Stimulated activated CD4-positive, alpha-beta T cell treated with anti-CD3 and anti-CD28 coated beads, Interleukin-12 subunit alpha, Interleukin-12 subunit beta, amount 100 ng/mL, for 4 hours (primary cell): ENCODE results near the gene SIRPA.
"Not testable (repeated sequence)": the region's sequence is repeated elsewhere in the genome, so short reads cannot be mapped to it uniquely, and the experiment has no call there.

Experiments used
- DNase-seq: peaks from one replicate; pipeline ENCODE4 v3.0.0-alpha.2; 2020

Gene SIRPA

DNA sequence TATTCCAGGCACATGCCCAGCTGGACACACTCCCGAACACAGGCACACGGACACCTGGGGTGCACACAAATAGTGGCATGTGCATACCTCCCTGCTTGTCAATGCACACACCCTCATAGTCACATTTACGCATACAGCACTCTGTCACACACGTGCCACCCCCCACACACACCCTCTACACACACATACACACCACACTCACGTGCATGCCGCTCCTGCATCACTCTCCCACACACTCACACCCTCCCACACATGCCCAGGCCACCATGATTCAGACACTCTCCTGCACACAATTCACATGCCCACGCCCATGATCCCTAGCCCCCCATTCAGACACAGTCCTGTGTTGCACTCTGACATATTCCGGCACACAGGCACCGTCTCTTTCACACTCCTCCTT lies 13.0 kb downstream of the SIRPA start:
- DNase-seq: no peak

DNA sequence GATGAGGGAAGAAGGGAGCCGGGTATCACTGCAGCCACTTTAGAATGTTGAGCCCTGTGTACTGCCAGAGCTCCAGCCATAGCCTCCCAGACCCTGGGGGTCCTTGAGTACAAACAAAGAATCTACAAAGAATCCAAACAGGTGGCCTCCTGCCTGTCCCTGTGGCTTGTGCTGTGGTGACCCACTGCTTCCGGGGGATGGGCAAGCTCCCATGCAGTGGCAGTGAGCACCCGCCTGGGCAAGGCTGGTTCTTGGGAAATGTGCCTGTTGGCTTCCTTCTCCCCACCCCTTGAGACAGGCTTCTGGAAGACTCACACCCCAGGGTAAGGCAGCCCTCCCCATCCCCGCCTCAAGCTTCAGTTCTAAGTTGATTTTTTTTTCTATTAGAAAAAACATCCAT lies 13.9 kb downstream of the SIRPA start:
- no peak for DNase-seq

DNA sequence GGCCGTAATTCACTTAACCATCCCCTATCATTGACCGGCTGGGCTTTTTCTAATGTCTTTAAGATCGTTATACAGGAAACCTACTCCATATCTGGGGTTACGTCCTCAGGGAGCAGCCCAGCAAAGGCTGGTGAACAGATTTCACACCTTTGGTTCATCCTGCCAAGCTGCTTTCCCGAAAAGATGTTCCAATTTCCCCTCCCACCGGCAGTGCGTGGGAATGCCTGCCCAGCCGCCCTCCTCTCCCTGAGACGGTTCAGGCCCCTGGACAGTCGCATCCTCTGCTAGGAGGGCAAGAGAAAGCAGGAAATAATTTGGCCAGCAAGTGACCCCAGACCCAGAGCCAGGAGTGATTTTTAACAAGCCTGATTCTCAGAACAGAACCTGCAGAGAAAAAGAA lies 16.3 kb downstream of the SIRPA start:
- no peak for DNase-seq

DNA sequence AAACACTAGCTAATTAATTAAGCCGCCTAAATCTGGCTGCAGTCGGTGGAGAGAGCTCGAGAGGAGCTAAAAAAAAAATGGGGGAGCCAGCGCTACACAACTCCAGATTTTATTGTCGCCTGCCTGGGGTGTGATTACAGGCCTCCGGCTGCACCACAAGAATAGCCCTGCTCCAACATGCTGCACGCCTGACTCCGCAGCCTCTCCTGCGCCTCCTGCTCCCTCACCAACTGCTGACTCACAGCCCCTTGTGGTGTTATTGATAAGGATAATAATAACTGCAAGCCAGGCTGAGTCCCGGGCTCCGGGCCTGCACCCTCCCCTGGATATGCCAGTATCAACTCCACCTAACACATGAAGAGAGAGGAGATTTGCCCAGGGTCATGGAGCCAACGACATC lies 16.8 kb downstream of the SIRPA start:
- DNase-seq: no peak

DNA sequence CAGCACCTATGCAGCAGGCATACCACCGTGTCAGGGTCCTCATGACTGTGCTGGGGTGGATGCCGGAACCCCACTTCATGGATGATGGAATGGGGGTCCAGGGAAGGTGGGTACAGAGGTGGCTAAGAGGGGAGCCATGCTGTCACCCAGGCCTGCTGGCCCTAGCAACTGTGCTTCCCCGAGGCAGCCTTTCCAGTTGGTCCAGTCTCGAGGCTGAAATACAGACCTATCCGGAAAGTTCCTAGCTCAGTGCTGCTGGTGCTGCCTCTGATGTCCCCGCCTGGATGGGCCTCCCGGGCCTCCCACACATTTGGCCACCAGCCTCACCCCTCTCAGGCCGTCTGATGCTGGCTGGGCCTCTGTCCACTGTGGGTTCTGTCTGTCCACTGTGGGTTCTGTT lies 17.4 kb downstream of the SIRPA start:
- no peak for DNase-seq

DNA sequence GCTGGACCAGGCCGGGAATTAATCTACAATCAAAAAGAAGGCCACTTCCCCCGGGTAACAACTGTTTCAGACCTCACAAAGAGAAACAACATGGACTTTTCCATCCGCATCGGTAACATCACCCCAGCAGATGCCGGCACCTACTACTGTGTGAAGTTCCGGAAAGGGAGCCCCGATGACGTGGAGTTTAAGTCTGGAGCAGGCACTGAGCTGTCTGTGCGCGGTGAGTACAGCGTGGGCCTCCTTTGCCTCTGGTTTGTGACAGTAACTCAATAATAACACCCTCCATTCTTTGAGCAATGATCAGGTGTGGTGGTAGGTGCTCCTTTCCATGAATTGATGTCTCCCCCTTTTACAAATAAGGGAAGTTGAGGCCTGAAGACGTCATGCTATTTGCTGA lies 20.0 kb downstream of the SIRPA start:
- not testable (repeated sequence) for DNase-seq

DNA sequence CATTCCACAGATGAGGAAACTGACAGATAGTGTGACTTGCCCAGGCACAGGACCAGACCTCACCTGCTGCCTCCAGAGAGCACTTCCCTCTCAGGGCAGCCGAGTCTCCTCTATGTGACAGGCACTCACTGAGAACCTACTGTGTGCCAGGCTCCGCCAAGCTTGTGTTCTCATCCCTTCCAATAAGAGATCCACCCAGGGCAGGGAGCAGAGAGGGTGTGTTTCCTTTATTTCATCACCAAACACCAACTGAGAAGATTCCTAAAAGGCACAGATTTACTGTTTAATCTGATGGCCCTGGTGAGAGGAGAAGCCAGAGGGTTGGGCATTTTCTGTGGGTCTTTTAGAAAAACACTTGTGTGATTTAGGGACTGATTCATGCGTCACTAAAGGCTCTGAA lies 20.5 kb downstream of the SIRPA start:
- DNase-seq: no peak

DNA sequence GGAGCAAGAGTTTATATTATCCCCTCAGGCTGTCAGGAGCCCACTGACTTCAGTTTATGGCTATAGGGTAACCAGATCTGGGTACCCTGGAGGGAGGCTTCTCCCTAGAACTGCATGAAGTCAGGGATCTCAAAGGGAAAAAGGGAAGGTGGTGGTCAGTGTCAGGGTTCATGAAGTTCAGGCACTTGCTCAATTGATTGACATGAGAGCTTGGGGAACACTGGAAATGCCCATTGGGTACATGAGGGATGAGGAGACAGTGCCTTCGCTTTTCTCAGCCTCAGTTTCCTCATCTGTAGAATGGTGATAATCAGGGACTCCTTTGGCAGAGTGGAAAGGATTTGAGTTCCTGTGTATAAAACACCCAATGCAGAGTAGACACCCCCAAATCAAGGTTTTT lies 22.6 kb downstream of the SIRPA start:
- DNase-seq: no peak

DNA sequence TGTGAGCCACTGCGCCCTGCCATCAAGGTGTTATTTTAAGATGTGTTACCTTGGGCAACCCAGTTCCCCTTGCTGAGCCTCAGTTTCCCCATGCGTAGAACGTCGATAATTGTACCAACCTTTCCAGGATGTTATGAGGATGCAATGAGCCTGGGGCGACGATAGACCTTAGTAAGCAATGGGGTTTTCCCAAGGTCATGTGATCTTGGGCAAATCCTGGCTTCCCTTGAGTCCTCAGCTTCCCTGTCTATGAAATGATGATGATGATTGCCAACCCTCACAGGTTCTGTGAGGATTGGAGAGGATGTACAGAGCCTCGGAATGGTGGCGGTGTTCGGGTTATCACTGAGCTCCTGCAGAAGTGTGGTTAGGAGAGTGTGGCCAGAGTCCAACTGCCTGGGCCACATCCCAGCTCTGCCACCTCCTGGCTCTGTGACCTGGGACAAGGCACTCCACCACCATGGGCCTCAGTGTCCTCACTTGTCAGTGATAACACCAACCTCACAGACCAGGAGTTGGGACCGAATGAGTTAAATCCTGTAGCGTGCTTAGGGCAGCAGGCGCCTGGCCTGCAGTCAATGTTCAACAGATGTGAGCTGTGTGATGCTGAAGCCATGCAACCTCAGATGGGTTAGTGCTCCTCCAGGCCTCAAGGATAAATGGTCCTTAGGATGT lies 23.4 kb downstream of the SIRPA start:
- DNase-seq: no peak

DNA sequence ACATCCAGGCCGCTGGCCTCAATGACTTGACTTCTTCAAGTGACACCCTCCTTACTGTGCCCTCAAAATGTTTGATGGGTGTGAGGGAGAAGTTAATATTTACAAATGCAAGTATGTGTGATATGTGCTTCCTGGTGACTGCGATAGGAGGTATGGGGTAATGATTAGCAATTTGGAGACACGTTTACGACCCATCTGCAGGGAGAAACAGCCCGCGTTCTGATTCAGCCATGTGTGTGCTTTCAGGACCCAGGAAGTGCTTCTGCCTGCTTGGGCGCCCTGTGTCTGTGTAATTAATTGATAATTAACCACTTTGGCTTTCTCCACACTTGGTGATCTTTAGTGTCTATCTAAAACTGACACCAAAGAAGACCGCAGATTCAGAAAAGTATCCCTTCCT lies 25.0 kb downstream of the SIRPA start:
- no peak for DNase-seq

DNA sequence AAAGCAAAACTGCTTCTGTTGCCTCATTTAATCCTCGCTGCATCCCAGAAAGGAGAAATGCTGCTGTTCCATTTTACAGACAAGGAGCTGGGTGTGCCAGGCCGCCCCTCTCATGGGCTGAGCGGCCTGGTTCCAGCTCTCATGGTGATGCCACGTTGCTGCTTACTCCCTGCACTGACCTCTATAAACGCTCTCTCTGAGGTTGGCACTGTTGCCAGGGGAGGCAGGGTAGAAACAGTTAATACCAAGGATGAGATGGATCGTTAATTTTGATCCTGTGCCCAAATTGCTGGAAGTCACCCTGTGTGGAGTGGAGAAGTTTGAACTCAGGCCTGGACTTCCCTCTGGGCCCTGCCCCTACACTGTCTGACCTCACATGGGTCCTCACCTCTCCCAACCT lies 25.6 kb downstream of the SIRPA start:
- DNase-seq: no peak

DNA sequence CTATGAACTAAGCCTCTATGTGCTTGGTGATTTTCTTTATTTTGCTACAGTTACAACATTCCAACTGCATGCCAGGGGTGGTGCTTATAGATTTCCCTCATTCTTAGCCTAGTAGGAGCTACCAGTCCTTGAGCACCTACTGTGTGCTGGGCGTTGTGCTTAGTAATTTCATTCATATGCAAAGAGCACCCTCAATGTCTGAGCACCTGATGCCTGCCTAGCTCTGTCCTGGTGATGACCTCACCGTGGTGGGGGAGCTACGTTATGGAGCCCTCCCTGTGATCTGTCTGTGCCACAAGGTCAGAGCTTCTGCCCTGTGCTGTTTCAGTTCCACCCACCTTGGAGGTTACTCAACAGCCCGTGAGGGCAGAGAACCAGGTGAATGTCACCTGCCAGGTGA lies 26.8 kb downstream of the SIRPA start:
- DNase-seq: not testable (repeated sequence)

DNA sequence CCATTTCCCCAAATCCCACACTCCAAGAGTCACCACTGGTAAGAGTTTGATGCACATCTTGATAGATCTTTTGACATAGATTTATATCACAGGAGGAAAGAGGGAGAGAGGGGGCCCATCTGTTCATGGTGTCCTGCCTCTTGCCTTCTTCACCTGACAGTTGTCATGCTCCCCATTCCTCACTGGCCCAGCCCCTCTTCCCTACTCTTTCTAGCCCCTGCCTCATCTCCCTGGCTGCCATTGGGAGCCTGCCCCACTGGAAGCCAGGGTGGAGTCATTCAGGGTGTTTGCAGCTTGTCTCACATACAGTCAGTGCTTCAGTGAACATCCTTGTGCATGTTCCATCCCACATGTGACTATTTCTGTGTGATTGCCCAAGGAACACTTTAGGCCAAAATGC lies 27.6 kb downstream of the SIRPA start:
- DNase-seq: no peak

DNA sequence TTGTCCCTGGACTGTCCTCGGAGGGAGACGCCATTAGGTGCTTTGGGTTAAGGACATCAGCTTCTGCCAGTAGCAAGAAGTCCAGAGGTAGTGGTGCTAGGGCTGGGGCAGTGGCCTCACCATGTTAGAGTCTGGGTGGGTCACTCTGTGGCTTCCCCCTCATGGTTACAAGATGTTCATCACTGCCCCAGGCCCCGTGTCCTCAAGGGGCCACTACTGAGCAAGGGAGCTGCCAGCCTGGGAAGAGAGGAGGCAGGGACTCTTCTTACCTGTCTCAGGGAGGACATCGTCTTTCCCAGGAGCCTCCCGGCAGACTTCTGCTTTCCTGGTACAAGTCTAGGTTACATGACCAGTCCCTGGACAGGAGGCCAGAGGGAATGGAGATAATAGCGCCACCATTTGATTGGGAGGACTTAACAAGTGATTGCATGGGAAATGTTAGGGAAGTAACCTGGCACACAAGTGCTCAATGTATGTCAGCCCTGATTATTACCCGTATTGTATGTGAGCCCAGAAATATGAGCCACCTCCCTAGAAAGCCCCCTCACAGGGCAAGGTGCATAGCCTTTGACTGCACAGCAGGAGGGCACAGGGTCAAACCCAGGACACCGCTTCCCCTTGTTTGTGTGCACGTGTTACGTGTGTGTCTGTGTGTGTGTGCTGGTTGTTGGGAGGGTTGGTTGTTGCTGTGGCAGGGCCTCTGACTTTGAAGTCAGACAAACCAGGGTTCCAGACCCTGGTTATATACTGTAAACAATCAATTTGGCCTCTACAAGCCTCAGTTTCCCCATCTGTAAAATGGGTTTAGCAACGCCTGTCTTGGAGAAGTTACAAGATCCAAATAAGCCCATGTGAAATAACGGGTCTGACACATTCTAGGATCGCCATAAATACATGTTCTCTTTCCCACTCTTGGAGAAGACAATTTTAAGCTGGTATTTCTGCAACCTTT lies 30.0 kb downstream of the SIRPA start:
- no peak for DNase-seq

DNA sequence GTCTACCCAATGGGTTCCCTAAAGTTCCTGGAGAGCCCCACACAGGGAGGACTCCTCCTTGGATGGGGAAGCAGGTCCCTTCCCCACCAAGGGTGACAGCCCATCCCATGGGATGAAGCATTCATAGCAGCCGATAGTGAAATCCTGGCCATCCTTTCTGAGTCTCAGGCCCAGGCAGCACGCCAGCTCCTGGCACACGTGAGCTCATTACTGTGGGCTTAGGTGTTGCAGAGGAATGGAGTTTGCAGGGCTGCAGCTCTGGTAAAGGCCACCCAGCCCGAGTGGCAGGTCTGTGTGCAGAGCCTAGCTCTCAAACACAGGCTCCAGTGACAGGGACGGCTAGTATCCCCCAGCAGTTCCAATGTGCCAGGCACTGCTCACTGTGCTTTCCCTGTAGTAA lies 31.0 kb downstream of the SIRPA start:
- no peak for DNase-seq

DNA sequence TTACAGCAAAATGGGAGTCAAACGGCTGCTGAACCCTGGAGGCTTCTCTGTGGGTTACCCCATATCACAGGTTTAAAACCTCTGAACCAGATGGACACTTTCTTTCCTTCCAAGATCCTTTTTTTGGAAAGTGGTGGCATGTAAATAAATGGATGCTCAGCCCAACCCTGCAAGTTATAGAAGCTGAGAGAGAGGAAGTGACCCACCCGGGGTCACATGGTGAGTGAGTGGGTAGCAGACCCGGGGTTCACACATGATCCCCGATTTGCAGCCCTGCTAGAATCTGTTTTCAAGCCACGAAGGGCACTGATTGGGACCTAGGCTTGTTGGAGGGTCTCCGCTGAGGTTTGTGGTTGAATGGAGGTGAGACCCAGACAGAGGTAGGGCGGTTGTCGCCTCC lies 32.0 kb downstream of the SIRPA start:
- DNase-seq: no peak

DNA sequence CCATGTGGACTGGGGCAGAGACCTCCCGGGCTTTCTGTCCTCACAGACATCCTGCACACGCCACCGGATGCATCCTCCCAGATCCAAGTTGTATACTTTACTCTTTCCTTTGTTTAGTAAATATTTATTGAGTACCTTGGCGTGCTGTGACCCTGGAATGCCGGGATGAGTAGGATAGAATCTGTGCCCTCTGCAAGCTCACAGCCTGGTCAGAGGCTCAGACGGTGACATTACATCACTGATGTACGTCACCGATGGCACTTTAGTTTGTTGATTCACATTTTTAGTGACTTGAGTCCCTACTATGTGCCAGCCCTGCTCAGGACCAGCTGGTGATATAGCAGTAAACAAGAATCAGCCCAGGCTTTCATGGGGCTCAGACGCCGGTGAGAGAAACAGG lies 32.9 kb downstream of the SIRPA start:
- DNase-seq: no peak

DNA sequence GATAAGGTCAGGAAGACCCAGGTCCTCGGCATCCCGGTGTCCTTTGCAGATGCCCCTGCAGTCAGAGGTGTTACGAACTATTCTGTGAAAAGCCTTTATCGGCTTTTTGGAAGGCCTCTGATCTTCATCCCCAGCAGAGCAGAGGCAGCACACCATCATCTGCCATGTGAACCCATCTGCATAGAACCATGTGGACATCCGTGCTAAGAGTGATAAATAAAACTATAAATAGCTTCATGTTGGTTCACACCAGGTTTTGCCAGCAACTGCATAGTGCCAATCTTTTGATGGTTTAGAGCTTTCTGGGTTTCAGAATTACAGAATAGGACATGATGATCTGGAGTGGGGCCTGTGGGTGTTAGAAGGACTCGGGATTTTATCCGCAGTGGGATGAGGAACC lies 33.6 kb downstream of the SIRPA start:
- no peak for DNase-seq

DNA sequence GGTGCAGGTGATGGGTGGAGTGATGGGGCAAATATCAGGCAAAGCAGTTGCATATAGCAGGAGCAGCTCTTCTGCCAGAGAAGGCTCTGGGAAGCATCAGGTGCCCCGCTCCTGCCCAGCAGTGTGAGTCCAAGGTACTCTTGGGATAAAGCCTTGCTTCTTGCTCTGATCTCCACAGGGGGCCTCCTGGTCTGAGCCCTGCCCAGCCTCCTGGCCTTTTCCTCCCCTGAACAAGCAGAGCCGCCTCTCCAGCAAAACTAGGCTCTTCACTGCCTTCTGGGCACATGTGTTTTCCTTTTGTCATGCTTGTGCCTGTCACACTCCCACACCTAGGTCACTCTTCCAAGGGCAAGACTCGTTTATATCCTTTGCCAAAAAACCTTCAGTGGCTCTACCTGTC lies 34.3 kb downstream of the SIRPA start:
- DNase-seq: no peak

DNA sequence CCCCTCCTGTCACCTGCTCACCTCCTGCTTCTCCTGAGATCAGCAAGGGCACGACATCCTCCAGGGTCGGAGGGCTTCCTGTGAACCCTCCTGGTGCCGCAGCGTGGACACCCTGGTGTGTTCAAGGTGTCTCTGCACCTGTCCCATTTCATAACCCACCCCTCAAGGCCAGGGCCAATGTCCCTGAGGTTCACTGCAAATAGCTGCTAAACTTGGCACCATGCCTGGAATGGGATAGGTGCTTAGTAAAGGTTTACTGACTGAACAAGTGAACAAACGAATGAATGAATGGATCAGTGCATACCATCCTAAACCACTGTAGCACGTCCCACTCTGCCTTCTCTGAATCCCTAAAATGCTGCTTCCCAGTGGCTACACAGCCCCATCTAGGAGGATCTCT lies 35.0 kb downstream of the SIRPA start:
- no peak for DNase-seq

DNA sequence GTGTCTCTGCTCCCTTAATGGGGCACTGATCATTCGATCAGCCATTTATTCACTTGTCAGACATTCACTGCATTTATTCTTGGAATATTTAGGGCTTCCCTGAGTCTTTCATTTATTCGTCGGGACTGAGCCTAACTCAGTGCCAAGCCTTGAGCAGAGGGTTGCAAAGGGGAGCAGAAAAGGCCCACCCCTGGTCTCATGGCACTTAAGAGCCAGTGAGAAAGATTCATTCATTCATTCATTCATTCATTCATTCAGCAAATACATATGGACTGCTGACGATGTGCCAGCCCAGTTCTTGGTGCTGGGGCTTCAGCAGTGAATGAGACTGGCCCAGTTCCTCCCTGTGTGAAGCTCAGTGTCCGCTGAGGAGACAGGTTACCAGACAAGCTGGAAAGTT lies 36.6 kb downstream of the SIRPA start:
- DNase-seq: no peak

DNA sequence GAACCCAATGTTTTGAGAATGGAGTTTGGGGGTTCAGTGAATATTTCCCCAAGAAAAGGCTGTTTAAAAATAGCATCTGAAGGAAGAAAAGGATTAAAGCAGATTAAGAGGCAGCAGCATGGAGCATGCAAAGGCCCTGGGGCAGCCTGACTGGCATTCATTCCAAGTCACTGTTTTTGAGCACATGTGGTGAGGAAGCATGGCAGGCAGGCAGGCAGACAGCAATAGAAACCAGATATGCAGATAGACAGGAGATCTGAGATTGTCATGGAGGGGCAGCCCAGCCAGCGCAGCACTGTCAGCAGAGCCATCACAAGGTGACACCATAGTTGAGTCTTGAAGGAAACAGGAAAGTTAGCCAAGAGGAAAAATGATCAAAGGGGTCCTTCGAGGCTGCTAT lies 37.8 kb downstream of the SIRPA start:
- no peak for DNase-seq

DNA sequence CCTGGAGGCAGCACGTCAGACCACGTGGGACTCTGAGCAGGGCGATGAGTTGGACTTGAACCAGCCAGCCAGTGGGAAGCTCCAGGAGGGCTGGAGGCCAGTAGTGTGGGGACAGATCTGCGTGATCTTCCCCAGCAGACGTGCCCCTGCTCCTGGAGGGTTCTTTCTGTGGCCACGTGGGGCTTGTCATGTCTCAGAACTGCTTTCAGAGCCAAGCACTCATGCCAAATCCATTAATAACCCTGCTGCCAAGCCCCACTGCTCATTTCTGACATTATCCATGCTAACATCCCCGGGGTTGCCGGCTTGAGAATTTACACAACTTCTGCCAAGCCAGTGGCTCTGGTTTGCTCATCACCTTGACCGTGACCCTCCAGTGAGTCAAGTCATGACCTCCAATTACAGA lies 38.3 kb downstream of the SIRPA start:
- no peak for DNase-seq

DNA sequence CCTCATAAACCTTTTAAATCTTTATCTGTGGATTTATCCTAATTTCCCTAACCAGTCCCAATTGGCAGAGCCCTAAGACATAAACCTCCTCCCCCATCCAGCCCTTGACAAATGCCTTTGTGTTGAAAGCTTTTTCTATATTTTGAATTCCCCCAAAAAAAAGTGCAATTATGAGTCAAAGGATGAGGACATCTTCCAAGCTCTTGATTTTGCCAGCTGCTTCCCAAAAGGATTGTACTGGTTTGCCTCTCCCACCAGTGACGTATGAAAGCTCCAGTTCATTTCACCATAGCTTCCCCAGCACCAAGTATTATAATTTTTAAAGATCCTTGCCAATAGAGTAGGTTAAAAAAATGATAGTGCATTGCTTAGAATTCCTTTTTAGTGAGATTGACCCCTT lies 38.9 kb downstream of the SIRPA start:
- no peak for DNase-seq
